ENCODE results near the gene RPH3AL.

DNA sequence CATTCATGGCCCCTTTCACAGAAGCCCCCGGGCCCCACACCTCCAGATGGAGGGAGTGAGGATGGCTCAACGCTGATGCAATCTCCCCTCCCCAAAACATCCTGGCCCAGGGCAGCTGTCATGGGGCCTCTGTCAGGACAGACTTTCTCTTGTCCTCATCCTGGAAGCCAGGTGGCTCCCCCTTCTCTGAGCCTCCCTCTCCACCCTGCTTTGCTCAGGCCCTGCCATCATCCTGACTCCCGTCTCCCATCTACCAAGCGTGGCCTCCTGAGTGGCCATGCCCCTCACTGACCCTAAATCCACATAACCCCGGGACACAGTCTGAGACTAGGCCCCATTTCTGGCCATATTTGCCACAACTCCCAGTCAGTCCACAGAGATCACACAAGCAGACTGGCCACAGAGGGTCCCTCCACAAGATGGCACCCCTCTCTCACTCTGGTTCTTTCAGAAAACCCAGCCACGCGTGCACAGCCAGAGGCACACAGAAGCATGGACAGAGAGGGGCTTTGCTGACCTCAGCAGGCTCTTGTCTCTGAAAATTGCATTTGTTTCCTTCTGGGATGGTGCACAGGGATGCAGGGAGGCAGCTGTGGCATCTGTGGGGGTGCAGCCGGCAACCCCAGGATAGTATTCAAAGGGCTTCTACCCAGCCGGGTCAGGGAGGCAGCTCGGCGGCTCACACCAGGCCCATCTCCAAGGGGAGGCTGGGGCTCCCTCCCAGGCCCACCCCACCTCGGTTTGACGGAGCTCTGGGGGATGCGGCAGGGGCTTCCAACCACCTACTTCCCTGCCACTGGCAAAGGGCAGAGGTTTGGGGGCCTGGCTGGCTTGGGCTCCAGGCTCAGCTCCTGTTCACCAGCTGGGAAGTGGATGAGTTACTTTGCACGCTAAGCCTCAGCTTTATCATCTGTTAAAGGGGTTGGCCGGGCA, 188.0 kb downstream of the RPH3AL start:
- TF ChIP-seq ISL1 (CRISPR knock-in tag; IDR thresholded peaks at IDR 0.05) (no peak), SNAI2 (CRISPR knock-in tag; IDR thresholded peaks at IDR 0.05) (no peak), ZC3H10 (CRISPR knock-in tag; IDR thresholded peaks at IDR 0.05) (no peak), PPARA (CRISPR knock-in tag; IDR thresholded peaks at IDR 0.05; ENCODE audit: borderline replicate concordance) (no peak), GLIS3 (CRISPR knock-in tag; IDR thresholded peaks at IDR 0.05) (no peak), ZFP30 (CRISPR knock-in tag; IDR thresholded peaks at IDR 0.05) (no peak), TOX (CRISPR knock-in tag; IDR thresholded peaks at IDR 0.05; ENCODE audit: borderline replicate concordance) (no peak), ESRRG (CRISPR knock-in tag; IDR thresholded peaks at IDR 0.05) (no peak), RARB (CRISPR knock-in tag; IDR thresholded peaks at IDR 0.05) (no peak), ZNF70 (CRISPR knock-in tag; IDR thresholded peaks at IDR 0.05) (no peak)
- TF ChIP-seq, protein P1, sequence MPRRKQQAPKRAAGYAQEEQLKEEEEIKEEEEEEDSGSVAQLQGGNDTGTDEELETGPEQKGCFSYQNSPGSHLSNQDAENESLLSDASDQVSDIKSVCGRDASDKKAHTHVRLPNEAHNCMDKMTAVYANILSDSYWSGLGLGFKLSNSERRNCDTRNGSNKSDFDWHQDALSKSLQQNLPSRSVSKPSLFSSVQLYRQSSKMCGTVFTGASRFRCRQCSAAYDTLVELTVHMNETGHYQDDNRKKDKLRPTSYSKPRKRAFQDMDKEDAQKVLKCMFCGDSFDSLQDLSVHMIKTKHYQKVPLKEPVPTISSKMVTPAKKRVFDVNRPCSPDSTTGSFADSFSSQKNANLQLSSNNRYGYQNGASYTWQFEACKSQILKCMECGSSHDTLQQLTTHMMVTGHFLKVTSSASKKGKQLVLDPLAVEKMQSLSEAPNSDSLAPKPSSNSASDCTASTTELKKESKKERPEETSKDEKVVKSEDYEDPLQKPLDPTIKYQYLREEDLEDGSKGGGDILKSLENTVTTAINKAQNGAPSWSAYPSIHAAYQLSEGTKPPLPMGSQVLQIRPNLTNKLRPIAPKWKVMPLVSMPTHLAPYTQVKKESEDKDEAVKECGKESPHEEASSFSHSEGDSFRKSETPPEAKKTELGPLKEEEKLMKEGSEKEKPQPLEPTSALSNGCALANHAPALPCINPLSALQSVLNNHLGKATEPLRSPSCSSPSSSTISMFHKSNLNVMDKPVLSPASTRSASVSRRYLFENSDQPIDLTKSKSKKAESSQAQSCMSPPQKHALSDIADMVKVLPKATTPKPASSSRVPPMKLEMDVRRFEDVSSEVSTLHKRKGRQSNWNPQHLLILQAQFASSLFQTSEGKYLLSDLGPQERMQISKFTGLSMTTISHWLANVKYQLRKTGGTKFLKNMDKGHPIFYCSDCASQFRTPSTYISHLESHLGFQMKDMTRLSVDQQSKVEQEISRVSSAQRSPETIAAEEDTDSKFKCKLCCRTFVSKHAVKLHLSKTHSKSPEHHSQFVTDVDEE (CRISPR knock-in tag; IDR thresholded peaks at IDR 0.05), result no peak
- TF ChIP-seq, protein P2, sequence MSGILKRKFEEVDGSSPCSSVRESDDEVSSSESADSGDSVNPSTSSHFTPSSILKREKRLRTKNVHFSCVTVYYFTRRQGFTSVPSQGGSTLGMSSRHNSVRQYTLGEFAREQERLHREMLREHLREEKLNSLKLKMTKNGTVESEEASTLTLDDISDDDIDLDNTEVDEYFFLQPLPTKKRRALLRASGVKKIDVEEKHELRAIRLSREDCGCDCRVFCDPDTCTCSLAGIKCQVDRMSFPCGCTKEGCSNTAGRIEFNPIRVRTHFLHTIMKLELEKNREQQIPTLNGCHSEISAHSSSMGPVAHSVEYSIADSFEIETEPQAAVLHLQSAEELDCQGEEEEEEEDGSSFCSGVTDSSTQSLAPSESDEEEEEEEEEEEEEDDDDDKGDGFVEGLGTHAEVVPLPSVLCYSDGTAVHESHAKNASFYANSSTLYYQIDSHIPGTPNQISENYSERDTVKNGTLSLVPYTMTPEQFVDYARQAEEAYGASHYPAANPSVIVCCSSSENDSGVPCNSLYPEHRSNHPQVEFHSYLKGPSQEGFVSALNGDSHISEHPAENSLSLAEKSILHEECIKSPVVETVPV (CRISPR knock-in tag; IDR thresholded peaks at IDR 0.05), result no peak
- TF ChIP-seq, protein P3, sequence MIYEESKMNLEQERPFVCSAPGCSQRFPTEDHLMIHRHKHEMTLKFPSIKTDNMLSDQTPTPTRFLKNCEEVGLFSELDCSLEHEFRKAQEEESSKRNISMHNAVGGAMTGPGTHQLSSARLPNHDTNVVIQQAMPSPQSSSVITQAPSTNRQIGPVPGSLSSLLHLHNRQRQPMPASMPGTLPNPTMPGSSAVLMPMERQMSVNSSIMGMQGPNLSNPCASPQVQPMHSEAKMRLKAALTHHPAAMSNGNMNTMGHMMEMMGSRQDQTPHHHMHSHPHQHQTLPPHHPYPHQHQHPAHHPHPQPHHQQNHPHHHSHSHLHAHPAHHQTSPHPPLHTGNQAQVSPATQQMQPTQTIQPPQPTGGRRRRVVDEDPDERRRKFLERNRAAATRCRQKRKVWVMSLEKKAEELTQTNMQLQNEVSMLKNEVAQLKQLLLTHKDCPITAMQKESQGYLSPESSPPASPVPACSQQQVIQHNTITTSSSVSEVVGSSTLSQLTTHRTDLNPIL (CRISPR knock-in tag; IDR thresholded peaks at IDR 0.05; ENCODE audit: low read depth), result no peak
- TF ChIP-seq, protein P4, sequence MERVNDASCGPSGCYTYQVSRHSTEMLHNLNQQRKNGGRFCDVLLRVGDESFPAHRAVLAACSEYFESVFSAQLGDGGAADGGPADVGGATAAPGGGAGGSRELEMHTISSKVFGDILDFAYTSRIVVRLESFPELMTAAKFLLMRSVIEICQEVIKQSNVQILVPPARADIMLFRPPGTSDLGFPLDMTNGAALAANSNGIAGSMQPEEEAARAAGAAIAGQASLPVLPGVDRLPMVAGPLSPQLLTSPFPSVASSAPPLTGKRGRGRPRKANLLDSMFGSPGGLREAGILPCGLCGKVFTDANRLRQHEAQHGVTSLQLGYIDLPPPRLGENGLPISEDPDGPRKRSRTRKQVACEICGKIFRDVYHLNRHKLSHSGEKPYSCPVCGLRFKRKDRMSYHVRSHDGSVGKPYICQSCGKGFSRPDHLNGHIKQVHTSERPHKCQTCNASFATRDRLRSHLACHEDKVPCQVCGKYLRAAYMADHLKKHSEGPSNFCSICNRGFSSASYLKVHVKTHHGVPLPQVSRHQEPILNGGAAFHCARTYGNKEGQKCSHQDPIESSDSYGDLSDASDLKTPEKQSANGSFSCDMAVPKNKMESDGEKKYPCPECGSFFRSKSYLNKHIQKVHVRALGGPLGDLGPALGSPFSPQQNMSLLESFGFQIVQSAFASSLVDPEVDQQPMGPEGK (CRISPR knock-in tag; IDR thresholded peaks at IDR 0.05; ENCODE audit: borderline replicate concordance), result no peak
